ENCODE data around the gene PCCA. TPM values are rescaled to one million over a fixed set of nuclear protein-coding genes. Genes with fewer than 3 reads are reported as not detected.

Gene PCCA
- total and polyA plus RNA-seq, 2 of the 13 experiments (the other 11 are each of a cell fraction or from before 2014, with no cell fraction given) = 15.0 to 32.2 TPM

GRCh38 chr13:100566543-100566942, 477.6 kb downstream of the PCCA start (continued):
- TF ChIP-seq RFX3 (CRISPR knock-in tag; IDR thresholded peaks at IDR 0.05) = no peak
- no peak for TF ChIP-seq ZNF274 (CRISPR knock-in tag; IDR thresholded peaks at IDR 0.05)
- no peak for TF ChIP-seq GLI4 (CRISPR knock-in tag; IDR thresholded peaks at IDR 0.05; ENCODE audit: borderline replicate concordance)

DNA sequence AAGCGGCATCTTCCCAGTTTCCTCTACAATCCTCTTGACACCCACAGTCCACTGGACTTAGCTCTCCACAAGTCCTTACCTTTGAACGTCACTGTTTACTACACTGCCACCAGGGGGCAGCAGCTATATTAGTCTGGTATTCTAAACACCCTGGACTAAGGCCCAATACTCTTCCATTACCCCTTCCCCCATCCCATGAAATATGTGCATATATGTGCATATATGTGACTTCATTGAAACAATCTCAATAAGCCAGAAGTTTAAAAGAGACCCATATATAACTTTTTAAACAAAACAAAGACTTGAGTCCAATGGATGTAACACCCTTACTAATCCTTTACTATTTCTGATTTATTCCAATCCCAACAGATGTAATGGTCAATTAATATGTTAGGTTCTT, 484.2 kb downstream of the PCCA start:
- no peak overlapping the region for H3K9ac ChIP-seq (ENCODE audit: insufficient read depth, low read depth, low read length)
- DNase-seq (ENCODE audit: low spot score) (peak; percentile 77), ATAC-seq (peak; percentile 96), FAIRE-seq (peak; percentile 75)
- no peak overlapping the region for H3K4me2 ChIP-seq (ENCODE audit: low read depth, low read length)
- intact Hi-C loops (cut with micrococcal nuclease; ENCODE audit: unreplicated experiment) = loop anchor here (1.0 to 5.0 kb wide), 2 partner anchors 529 to 554 kb away; no protein-coding TSS in a partner anchor
- WGBS (ENCODE audit: low lambda C conversion rate) = 0% methylated on average over 2 of the region's 2 CpGs
- CTCF ChIA-PET (ENCODE audit: low intra/inter-chr PET ratio, low total read pairs) = interaction anchor here (1.3 to 1.5 kb wide), 2 partner anchors 16 to 21 kb away, joined by 4 to 7 read pairs; partner anchors contain the start of gene GGACT
- no peaks in the 10 kb centered on the region for H4K20me1 ChIP-seq (ENCODE audit: insufficient read depth, low read length)
- no peaks in the 10 kb centered on the region for H3K36me3 ChIP-seq (replicated peaks in 1 of 2; ENCODE audit: control insufficient read depth in 1 of 2, insufficient read depth in 2 of 2, low read length in 2 of 2)
- no peaks in the 10 kb centered on the region for H3K79me2 ChIP-seq (ENCODE audit: insufficient read depth, low read length)
- BruUV-seq (replicated peaks) = no TSS peak
- peaks cover 28% of the 10 kb centered on the region for H3K4me1 ChIP-seq (ENCODE audit: insufficient read depth, low read length)
- in situ Hi-C loops (cut with HindIII; ENCODE audit: extremely low pct_ligation_motif_present, low pct_unique_long_range_greater_than_20kb) = no loop called here
- no peaks in the 10 kb centered on the region for H3K9me3 ChIP-seq (ENCODE audit: low read length)
- H2AFZ ChIP-seq (ENCODE audit: low read length) = no peak overlapping the region
- POLR2A ChIA-PET = no interaction called here
- H3K27ac ChIP-seq (ENCODE audit: extremely low read length, insufficient read depth, low read length) = no peak overlapping the region
- no peaks in the 10 kb centered on the region for H3K27me3 ChIP-seq (ENCODE audit: control insufficient read depth in 1 of 2, insufficient read depth in 2 of 2, low read length in 2 of 2)
- H3K4me3 ChIP-seq (replicated peaks in 1 of 3; ENCODE audit: insufficient read depth in 1 of 3, low read depth in 2 of 3, low read length in 3 of 3) = no peak overlapping the region
- TF ChIP-seq ERF (CRISPR knock-in tag; IDR thresholded peaks at IDR 0.05) = no peak
- TF ChIP-seq HNF4A (CRISPR knock-in tag; IDR thresholded peaks at IDR 0.05) = peak; percentile 51
- 0 out of 2 replicates have a peak, but pooled peaks have one; percentile 48 for TF ChIP-seq ZNF331 (CRISPR knock-in tag; IDR thresholded peaks at IDR 0.05)
- TF ChIP-seq, protein P1, sequence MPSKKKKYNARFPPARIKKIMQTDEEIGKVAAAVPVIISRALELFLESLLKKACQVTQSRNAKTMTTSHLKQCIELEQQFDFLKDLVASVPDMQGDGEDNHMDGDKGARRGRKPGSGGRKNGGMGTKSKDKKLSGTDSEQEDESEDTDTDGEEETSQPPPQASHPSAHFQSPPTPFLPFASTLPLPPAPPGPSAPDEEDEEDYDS (CRISPR knock-in tag; IDR thresholded peaks at IDR 0.05) = 0 out of 2 replicates have a peak, but pooled peaks have one; percentile 18
- TF ChIP-seq, protein P2, sequence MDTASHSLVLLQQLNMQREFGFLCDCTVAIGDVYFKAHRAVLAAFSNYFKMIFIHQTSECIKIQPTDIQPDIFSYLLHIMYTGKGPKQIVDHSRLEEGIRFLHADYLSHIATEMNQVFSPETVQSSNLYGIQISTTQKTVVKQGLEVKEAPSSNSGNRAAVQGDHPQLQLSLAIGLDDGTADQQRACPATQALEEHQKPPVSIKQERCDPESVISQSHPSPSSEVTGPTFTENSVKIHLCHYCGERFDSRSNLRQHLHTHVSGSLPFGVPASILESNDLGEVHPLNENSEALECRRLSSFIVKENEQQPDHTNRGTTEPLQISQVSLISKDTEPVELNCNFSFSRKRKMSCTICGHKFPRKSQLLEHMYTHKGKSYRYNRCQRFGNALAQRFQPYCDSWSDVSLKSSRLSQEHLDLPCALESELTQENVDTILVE (CRISPR knock-in tag; IDR thresholded peaks at IDR 0.05) = peak; percentile 46; the same call in 1 of the 2 replicates
- TF ChIP-seq ZFP91 (CRISPR knock-in tag; IDR thresholded peaks at IDR 0.05; ENCODE audit: borderline replicate concordance) = no peak
- TF ChIP-seq CTCF (CRISPR knock-in tag; IDR thresholded peaks at IDR 0.05) = peak; percentile 82
- peak; percentile 60; the same call in 1 of the 2 replicates for TF ChIP-seq MIXL1 (CRISPR knock-in tag; IDR thresholded peaks at IDR 0.05)
- 0 out of 2 replicates have a peak, but pooled peaks have one; percentile 16 for TF ChIP-seq PATZ1 (CRISPR knock-in tag; IDR thresholded peaks at IDR 0.05)
- peak; percentile 37; the same call in 1 of the 2 replicates for TF ChIP-seq CREM (IDR thresholded peaks at IDR 0.05)
- no peak for TF ChIP-seq CREM (CRISPR knock-in tag; IDR thresholded peaks at IDR 0.05)
- 0 out of 2 replicates have a peak, but pooled peaks have one; percentile 21 for TF ChIP-seq YEATS2 (CRISPR knock-in tag; IDR thresholded peaks at IDR 0.05; ENCODE audit: borderline replicate concordance)
- TF ChIP-seq SMC3 (IDR thresholded peaks at IDR 0.05; ENCODE audit: low read length) = peak; percentile 64
- TF ChIP-seq FOXA3 (CRISPR knock-in tag; IDR thresholded peaks at IDR 0.05) = peak; percentile 48; the same call in 1 of the 2 replicates
